Measurements from ENCODE around the gene ABLIM1. TPM values are rescaled to one million over a fixed set of nuclear protein-coding genes. Genes with fewer than 3 reads are reported as not detected.

The ABLIM1 gene
- total RNA-seq, 2 donors from 2014 or later: 359 to 404 TPM

GRCh38 chr10:114483575-114483974 is 174.5 kb downstream of the ABLIM1 start:
- H3K27ac ChIP-seq: peak overlapping the region; percentile 82 to 87
- peaks cover 0 to 5% of the 10 kb centered on the region in 2 donors for H3K9me3 ChIP-seq
- TF ChIP-seq, protein P1, sequence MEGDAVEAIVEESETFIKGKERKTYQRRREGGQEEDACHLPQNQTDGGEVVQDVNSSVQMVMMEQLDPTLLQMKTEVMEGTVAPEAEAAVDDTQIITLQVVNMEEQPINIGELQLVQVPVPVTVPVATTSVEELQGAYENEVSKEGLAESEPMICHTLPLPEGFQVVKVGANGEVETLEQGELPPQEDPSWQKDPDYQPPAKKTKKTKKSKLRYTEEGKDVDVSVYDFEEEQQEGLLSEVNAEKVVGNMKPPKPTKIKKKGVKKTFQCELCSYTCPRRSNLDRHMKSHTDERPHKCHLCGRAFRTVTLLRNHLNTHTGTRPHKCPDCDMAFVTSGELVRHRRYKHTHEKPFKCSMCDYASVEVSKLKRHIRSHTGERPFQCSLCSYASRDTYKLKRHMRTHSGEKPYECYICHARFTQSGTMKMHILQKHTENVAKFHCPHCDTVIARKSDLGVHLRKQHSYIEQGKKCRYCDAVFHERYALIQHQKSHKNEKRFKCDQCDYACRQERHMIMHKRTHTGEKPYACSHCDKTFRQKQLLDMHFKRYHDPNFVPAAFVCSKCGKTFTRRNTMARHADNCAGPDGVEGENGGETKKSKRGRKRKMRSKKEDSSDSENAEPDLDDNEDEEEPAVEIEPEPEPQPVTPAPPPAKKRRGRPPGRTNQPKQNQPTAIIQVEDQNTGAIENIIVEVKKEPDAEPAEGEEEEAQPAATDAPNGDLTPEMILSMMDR (IDR thresholded peaks at IDR 0.05): no peak
- DNase-seq (ENCODE audit: low spot score): no peak
- no peak overlapping the region for H3K4me3 ChIP-seq
- H3K4me1 ChIP-seq: peaks cover 0 to 77% of the 10 kb centered on the region in 2 donors
- peaks cover 47% of the 10 kb centered on the region for H3K36me3 ChIP-seq
- H3K27me3 ChIP-seq: no peaks in the 10 kb centered on the region

DNA sequence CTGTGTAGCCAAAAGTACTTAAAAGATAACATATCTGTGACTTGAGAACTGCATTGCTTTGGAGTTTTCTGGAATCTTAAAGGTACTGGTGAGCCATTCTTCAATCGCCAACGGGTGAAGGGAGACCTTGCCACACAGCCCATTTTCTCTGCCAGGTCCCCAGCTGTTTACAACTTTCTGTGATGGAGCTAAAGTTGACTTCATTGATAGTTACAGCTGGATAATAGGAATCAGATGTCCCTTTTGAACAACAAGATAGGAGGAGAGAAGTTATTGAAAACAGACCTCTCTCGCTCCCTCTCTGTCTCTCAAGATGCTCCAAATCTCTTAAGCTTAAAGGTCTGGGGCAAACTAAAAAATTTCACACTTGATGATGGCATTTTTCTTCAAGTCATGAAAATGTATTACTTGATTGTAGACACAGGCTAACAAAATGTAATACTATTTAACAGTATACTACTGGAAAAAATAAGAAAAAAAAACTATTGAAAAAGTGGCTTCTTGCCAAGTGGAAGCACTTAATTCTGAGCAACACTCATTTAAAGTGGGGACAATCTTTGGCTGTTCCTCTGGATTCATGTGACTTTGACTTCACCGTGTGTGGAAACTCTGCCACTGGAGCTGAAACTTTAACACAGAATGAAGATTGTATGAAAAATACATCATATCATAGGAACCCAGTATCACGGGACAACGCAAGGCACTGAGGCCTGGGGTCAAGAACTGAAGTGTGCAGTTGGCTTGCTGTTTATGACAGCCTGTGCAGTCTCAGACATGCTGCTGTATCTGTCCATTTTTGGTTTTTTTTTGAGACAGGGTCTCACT is 175.4 kb downstream of the ABLIM1 start:
- H3K4me1 ChIP-seq: peaks cover 0 to 76% of the 10 kb centered on the region in 2 donors

GRCh38 chr10:114481055-114481454 is 177.0 kb downstream of the ABLIM1 start:
- peaks cover 0 to 5% of the 10 kb centered on the region in 2 donors for H3K9me3 ChIP-seq
- H3K27me3 ChIP-seq: no peaks in the 10 kb centered on the region
- H3K27ac ChIP-seq: peak overlapping the region; percentile 82 to 87
- no peak for DNase-seq (ENCODE audit: low spot score)
- peaks cover 27% of the 10 kb centered on the region for H3K36me3 ChIP-seq
- peaks cover 0 to 83% of the 10 kb centered on the region in 2 donors for H3K4me1 ChIP-seq
- H3K4me3 ChIP-seq: no peak overlapping the region
- TF ChIP-seq, protein P1 (IDR thresholded peaks at IDR 0.05): no peak

More for the DNA sequence above, 175.4 kb downstream of the ABLIM1 start:
- H3K27ac ChIP-seq: peak overlapping the region; percentile 82 to 87
- TF ChIP-seq, protein P1 (IDR thresholded peaks at IDR 0.05): no peak
- peaks cover 43% of the 10 kb centered on the region for H3K36me3 ChIP-seq
- H3K27me3 ChIP-seq: no peaks in the 10 kb centered on the region
- peaks cover 0 to 5% of the 10 kb centered on the region in 2 donors for H3K9me3 ChIP-seq
- H3K4me3 ChIP-seq: no peak overlapping the region
- no peak for DNase-seq (ENCODE audit: low spot score)

GRCh38 chr10:114479836-114480235 is 178.2 kb downstream of the ABLIM1 start:
- peaks cover 15% of the 10 kb centered on the region for H3K36me3 ChIP-seq
- no peaks in the 10 kb centered on the region for H3K27me3 ChIP-seq
- peaks cover 0 to 73% of the 10 kb centered on the region in 2 donors for H3K4me1 ChIP-seq
- H3K27ac ChIP-seq: peak overlapping the region; percentile 75 to 87
- TF ChIP-seq, protein P1 (IDR thresholded peaks at IDR 0.05): no peak
- no peaks in the 10 kb centered on the region for H3K9me3 ChIP-seq
- no peak for DNase-seq (ENCODE audit: low spot score)
- no peak overlapping the region for H3K4me3 ChIP-seq

GRCh38 chr10:114479307-114479706 is 178.8 kb downstream of the ABLIM1 start:
- peak overlapping the region; percentile 75 to 87 for H3K27ac ChIP-seq
- H3K27me3 ChIP-seq: no peaks in the 10 kb centered on the region
- DNase-seq (ENCODE audit: low spot score): peak; percentile 83
- no peaks in the 10 kb centered on the region for H3K9me3 ChIP-seq
- H3K4me1 ChIP-seq: peaks cover 0 to 69% of the 10 kb centered on the region in 2 donors
- TF ChIP-seq, protein P1 (IDR thresholded peaks at IDR 0.05): no peak
- peaks cover 9% of the 10 kb centered on the region for H3K36me3 ChIP-seq
- no peak overlapping the region for H3K4me3 ChIP-seq
